Retina (tissue), 1 donor: ENCODE data around the gene KIAA1217.
"Not testable (repeated sequence)": the region's sequence is repeated elsewhere in the genome, so short reads cannot be mapped to it uniquely, and the experiment has no call there.

Source experiments
- DNase-seq: peaks from one replicate; pipeline ENCODE4 v3.0.0-alpha.2; 2016

Gene KIAA1217

DNA sequence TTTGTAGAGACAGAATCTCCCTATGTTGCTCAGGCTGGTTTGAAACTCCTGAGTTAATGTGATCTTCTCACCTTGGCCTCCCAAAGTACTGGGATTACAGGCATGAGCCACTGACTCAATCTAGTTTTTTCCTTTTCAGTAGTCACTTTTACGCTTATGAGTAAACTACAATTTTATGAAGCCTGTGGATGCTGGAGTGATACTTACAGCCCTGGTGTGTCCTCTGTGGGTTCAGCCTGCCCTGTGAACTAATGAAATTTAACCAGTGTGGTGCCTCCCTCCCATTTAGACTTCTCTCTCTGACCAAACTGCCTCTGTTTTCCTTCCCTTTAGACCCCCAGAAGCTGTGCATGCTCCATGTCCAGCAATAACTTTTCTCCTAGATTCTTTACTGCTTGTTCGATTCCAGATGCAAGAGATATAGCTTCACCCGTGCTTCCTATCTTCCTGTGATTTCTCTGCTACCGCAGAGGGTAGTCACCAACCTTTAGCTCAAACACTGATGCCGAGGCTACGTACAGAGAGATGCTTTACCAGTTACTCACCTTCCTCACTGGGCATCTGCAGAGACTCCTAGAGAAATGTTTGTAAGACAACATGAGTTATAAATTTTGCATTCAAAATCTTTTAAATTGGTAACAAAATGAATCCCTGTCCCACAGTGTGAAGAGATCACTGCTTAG lies 90.8 kb downstream of the KIAA1217 start:
- no peak for DNase-seq

- no peak for DNase-seq
Measured at GRCh38 chr10:24303522-24304310, 94.8 kb downstream of the KIAA1217 start.

DNA sequence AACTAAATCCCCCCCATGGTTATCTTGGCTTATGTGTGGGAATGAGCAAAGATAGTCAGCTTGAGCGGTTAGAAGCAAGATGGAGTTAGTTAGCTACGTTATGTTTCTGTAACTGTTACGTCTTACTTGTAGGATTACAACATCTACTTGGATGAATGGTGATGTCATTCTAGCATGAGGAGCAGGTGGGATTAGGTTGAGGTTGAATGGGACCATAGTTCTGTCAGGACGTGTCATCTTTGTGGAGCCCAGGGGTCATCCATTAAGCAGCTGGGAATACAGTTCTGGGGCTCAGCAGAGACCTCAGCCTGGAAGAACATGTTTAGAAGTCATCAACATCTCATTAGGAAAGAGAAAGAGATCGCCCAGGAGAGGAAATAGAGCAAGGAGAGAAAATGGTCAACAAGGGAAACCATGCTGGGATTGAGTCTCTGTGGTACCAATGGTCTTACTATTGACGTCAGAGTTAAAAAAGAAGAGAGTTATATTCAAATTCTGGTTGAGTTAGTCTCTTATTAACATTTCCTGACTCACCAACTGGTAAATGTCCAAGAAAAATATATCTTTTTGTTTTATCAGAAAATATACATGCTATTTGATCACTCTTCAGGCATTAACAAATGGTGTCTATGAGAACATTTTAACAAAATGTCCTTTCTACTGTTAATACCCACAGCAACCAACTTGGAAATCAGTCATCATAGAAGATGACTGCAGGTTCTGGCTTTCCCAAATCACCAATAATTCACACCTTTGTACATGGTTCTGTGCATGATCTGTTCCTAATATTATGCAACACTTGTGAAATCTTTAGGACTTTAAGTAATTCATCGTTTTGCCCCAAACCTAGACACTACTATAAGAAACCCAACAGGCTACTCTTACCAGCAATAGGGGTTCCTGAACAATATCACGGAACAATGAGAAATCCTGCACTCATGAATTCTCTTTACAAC lies 96.9 kb downstream of the KIAA1217 start:
- no peak for DNase-seq

- peak; percentile 16 for DNase-seq
Measured at GRCh38 chr10:24306507-24306875, 97.6 kb downstream of the KIAA1217 start.

DNA sequence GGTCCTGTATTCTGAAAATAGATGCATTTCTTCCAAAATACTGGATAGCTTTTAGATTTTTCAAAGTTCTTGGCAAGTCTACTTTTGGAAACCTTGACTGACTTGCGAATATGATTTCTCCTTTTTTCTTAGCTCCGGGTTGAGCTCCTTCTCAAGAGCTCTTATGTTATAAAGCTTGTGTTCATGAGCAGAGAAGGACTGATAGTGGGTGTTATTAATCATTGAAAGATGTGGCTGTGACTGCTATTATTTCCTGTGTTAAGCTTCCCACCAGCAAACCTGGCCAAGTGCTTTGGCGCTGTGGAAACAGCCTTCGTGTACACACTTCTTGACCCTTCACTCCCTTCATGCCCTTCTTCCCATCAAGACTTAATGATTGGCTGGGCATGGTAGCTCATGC lies 98.2 kb downstream of the KIAA1217 start:
- DNase-seq: peak; percentile 6

- peak; percentile 26 for DNase-seq
Measured at GRCh38 chr10:24307696-24308485, 99.0 kb downstream of the KIAA1217 start.

- no peak for DNase-seq
Measured at GRCh38 chr10:24310104-24310503, 101.2 kb downstream of the KIAA1217 start.

GRCh38 chr10:24311888-24312287 lies 103.0 kb downstream of the KIAA1217 start:
- no peak for DNase-seq

GRCh38 chr10:24313283-24313682 lies 104.3 kb downstream of the KIAA1217 start:
- no peak for DNase-seq

DNA sequence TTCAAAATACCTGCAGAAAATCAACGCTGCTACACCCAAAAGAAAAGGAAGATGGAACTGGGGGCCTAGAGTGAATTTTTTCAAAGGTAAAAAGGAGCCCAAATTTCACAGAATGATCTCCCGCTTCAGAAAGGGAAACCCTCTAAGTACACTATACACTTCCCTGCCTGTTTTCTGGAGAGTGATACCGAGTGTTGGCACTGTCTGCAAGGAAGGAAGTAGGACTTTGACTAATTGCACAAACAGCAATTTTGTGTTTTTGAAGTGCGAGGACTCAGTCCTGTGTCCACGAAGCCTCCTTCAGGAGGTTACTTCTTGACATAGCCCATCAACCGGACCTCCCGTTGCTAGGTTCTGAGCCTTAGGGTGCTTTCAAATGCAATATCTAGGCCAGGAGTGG lies 106.3 kb downstream of the KIAA1217 start:
- DNase-seq: no peak

DNA sequence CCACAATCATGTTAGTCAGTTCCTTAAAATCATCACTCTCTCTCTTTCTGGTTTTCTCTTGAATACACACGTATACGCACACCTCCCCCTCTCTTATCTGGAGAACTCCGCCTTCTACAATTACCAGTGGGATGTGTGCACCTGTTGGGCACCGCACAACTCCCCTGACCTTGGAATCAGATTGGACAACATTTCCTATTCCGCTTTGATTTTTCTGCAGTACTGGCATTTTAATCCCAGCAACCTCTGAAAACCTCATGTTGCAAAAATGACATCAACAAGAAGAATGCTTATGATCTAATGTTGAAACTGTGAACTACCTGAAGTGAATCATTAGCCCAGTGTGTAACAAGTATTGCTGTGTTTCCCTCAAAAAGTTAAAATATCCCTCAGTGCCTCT lies 109.6 kb downstream of the KIAA1217 start:
- no peak for DNase-seq

DNA sequence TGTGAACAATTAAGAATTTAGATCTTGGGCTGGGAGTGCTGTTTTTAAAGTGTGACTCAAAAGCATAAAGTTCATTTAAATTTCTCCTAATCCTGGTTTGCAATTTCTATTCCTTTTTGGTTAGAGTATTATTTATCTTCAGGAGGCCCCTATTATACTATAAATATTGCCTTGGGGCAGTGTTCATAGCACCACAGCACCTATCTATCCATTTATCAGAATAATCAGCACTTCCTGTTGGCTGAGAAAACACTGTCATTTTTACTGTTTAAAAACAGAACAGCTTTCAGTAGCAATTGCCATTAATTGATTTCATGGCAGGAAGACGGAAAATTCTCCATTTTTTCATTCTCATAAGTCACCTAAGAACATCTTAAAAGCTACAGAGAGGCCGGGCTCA lies 111.4 kb downstream of the KIAA1217 start:
- DNase-seq: no peak

- DNase-seq: no peak
Measured at GRCh38 chr10:24324651-24325050, 115.7 kb downstream of the KIAA1217 start.

GRCh38 chr10:24331457-24331856 lies 122.5 kb downstream of the KIAA1217 start:
- no peak for DNase-seq

DNA sequence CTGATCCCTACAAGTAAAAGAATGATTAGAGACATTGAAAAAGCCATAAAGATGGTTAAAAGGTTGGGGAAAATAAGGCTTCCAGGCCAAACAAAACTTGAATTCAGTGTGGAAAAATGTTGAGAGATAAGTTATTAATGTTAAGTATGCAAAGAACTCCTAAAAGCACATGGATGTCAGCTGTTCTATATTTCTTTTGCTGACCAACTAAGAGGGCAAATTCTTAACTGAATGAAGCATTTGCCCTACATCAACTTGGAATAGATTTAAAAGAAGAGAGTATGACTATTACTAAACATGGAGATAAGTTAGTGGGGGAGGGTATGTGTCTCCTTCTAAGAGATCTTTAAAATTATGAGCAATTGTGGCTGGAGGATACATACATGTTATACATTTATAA lies 124.8 kb downstream of the KIAA1217 start:
- DNase-seq: no peak

DNA sequence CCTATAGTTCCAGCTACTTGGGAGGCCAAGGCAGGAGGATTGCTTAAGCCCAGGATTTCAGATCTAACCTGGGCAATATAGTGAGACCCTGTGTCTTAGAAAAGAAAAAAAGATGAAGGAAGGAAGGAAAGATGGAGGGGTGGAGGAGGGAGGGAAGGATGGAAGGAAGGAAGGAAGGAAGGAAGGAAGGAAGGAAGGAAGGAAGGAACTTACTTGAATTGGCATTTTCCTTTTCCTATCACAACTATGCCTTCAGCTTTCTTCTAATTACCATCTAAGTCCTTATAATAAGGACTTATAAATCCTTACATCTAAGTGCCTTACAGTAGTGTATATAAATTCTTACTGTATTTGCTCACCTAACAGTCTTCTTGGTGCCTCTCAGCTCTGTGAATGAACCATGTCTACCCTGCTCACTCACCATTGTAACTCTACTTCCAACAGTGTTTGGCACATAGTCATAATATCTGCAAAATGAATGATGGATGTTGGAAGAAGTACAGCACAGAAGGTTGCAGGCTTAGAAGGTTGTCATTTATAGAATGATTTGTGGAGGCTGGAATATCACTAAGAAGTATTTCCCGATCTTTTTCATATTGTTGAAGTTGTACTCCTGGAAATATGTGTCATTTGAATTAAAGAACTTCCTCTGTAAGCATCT lies 125.5 kb downstream of the KIAA1217 start:
- DNase-seq: no peak

DNA sequence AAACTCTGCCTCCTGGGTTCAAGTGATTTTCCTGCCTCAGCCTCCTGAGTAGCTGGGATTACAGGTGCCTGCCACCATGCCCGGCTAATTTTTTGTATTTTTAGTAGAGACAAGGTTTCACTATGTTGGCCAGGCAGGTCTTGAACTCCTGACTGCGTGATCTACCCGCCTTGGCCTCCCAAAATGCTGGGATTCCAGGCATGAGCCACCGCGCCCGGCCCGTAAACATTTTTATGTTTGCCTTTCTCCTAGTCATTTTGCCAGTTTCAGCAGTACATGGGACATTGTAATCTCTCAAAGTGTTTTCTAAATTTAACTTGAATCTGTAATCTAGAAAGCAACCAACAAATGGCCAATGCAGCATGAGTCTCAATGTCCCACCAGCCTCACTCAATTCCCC lies 128.8 kb downstream of the KIAA1217 start:
- DNase-seq: not testable (repeated sequence)

- no peak for DNase-seq
Measured at GRCh38 chr10:24339387-24339786, 130.4 kb downstream of the KIAA1217 start.

GRCh38 chr10:24340446-24340845 lies 131.5 kb downstream of the KIAA1217 start:
- no peak for DNase-seq

DNA sequence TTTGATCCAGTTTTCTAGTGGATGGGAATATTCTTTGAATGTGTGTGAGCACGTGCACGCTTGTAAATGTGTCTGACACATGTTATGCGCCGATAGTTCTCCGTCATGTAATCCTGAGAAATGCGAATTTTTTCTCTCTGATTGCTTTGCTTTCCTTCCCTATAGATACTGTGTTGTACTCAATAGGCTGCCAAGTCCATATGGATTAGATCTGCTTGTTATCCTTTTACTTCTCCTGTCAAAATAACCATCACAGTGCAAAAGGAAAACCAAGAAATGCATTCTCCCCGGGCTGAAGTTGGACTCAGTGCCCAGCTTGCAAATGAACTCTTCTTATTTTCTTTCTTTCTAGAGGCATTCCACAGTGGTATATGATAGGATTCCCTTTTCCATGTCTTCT lies 131.9 kb downstream of the KIAA1217 start:
- no peak for DNase-seq

DNA sequence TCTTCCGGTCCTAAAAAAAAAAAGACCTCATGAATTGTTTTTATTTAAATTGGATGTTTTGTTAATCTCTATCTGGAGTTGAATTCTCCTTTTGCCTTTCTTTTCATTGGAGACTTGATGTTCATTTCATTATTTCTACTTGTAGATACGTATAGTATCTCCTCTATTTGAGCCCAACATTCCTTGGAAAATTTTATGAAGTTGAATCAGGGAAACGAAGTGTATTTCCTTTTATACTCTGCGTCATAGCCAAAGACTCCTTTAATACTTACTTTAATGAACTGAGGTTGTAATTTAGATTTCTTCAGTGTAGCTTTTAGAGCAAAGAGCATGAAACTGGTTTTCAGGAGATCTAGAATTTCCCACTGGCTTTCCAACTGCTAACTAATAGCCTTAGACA lies 132.4 kb downstream of the KIAA1217 start:
- DNase-seq: no peak

- DNase-seq: no peak
Measured at GRCh38 chr10:24341897-24342296, 133.0 kb downstream of the KIAA1217 start.
